HepG2 (cell line): Measurements from ENCODE around the gene ZNF48. TPM values are rescaled to one million over a fixed set of nuclear protein-coding genes. Genes with fewer than 3 reads are reported as not detected.

Experiments
- ATF2 ChIP-seq: sonication (generic); formaldehyde crosslinking; IDR thresholded peaks from 2 replicates; pipeline ENCODE4 v1.4.0; 2020; ENCODE audit warnings: missing genetic modification reagents
- BORCS8-MEF2B ChIP-seq: sonication (generic); formaldehyde crosslinking; IDR thresholded peaks from 2 replicates; pipeline ENCODE4 v1.8.0; 2022; ENCODE audit warnings: mild to moderate bottlenecking, missing genetic modification reagents
- CBFB ChIP-seq: sonication (generic); formaldehyde crosslinking; IDR thresholded peaks from 2 replicates; pipeline ENCODE4 v1.4.0; 2020; ENCODE audit warnings: missing genetic modification reagents
- DBP ChIP-seq: sonication (generic); formaldehyde crosslinking; IDR thresholded peaks from 2 replicates; pipeline ENCODE4 v1.4.0; 2020; ENCODE audit warnings: missing genetic modification reagents; ENCODE audit errors: not compliant biosample characterization
- EZH2 ChIP-seq: conservative IDR thresholded peaks from 2 replicates; pipeline ENCODE4 v1.6.1; 2012; ENCODE audit warnings: mild to moderate bottlenecking, low read depth, low read length, moderate library complexity
- FOXK2 ChIP-seq: fragments of 450-650 bp; IDR thresholded peaks from 2 replicates; pipeline ENCODE4 v1.6.1; 2016
- GPN1 ChIP-seq: sonication (generic); formaldehyde crosslinking; IDR thresholded peaks from 2 replicates; pipeline ENCODE4 v1.5.1; 2020; ENCODE audit warnings: missing genetic modification reagents, borderline replicate concordance
- KLF16 ChIP-seq, 2 experiments: sonication (generic) in 1 of 2; formaldehyde crosslinking in 1 of 2; IDR thresholded peaks; 2 replicates each; pipeline versions ENCODE4 v1.6.1 to v1.8.0; 2016 to 2023; ENCODE audit warnings: missing genetic modification reagents in 2 of 2, missing compliant biosample characterization in 1 of 2
- MAF1 ChIP-seq: sonication (generic); formaldehyde crosslinking; IDR thresholded peaks from 2 replicates; pipeline ENCODE4 v1.5.0; 2020; ENCODE audit warnings: missing genetic modification reagents, borderline replicate concordance
- NFYC ChIP-seq: IDR thresholded peaks from 2 replicates; pipeline ENCODE4 v1.6.1; 2016; ENCODE audit warnings: missing genetic modification reagents, missing compliant biosample characterization
- SOX13 ChIP-seq, 3 experiments: fragments of 450-650 bp in 1 of 3; sonication (generic) in 1 of 3; formaldehyde crosslinking in 1 of 3; IDR thresholded peaks in 2 of 3; conservative IDR thresholded peaks in 1 of 3; 2 replicates each; pipeline versions ENCODE4 v1.5.0 to v1.6.1; 2016 to 2020; ENCODE audit warnings: antibody characterized with exemption in 1 of 3, mild to moderate bottlenecking in 1 of 3, missing compliant biosample characterization in 1 of 3, missing genetic modification reagents in 1 of 3, moderate library complexity in 1 of 3
- SP1 ChIP-seq, 2 experiments: fragments of 450-650 bp in 1 of 2; sonication (generic) in 1 of 2; formaldehyde crosslinking in 1 of 2; IDR thresholded peaks; 2 replicates each; pipeline versions ENCODE4 v1.4.0 to v1.6.1; 2016 to 2020; ENCODE audit warnings: missing genetic modification reagents in 1 of 2
- TBP ChIP-seq: sonication (generic); formaldehyde crosslinking; IDR thresholded peaks from 2 replicates; pipeline ENCODE4 v1.5.0; 2020; ENCODE audit warnings: missing genetic modification reagents
- TBX2 ChIP-seq: sonication (generic); formaldehyde crosslinking; IDR thresholded peaks from 2 replicates; pipeline ENCODE4 v1.5.0; 2020; ENCODE audit warnings: missing genetic modification reagents, mild to moderate bottlenecking, borderline replicate concordance
- TGIF2 ChIP-seq: IDR thresholded peaks from 2 replicates; pipeline ENCODE4 v1.6.1; 2016; ENCODE audit warnings: control low read depth, missing compliant biosample characterization
- TMF1 ChIP-seq: sonication (generic); formaldehyde crosslinking; IDR thresholded peaks from 2 replicates; pipeline ENCODE4 v1.8.1; 2022; ENCODE audit warnings: low read depth, missing genetic modification reagents
- ZBTB7A ChIP-seq: sonication (generic); formaldehyde crosslinking; IDR thresholded peaks from 2 replicates; pipeline ENCODE4 v1.8.0; 2022; ENCODE audit warnings: mild to moderate bottlenecking, missing genetic modification reagents
- ZNF879 ChIP-seq: sonication (generic); formaldehyde crosslinking; IDR thresholded peaks from 2 replicates; pipeline ENCODE4 v1.8.1; 2023; ENCODE audit warnings: missing genetic modification reagents
- ZSCAN5A ChIP-seq: sonication (generic); formaldehyde crosslinking; IDR thresholded peaks from 2 replicates; pipeline ENCODE4 v1.8.0; 2022; ENCODE audit warnings: mild to moderate bottlenecking, missing genetic modification reagents, borderline replicate concordance
- ZXDC ChIP-seq: sonication (generic); formaldehyde crosslinking; IDR thresholded peaks from 2 replicates; pipeline ENCODE4 v1.5.0; 2020; ENCODE audit warnings: mild to moderate bottlenecking, missing genetic modification reagents
- polyA plus RNA-seq, 8 experiments: library from polyadenylated mRNA; depleted of rRNA in 3 of 8; stranded (reverse) in 7 of 8; unstranded in 1 of 8; fragments of >200 nt; fragmentation: Illumina TruSeq in 4 of 8; extraction: Trizol in 4 of 8; gene quantifications; 2 replicates each; pipeline versions ENCODE4 v1.2.1 to v1.2.3, GENCODE V29; 2011 to 2016; ENCODE audit warnings: low read depth in 4 of 8, missing spikeins in 1 of 8, mixed read lengths in 1 of 8; ENCODE audit not compliant: insufficient read depth in 1 of 8
- total RNA-seq, 5 experiments: library from RNA; depleted of rRNA; stranded (reverse); fragments of >200 nt; fragmentation: Illumina TruSeq; extraction: Trizol; gene quantifications; 2 replicates each; pipeline ENCODE4 v1.2.3, GENCODE V29; 2016; ENCODE audit warnings: low read depth in 1 of 5

The ZNF48 gene
- total and polyA plus RNA-seq, 2 of the 13 experiments (the other 11 are each of a cell fraction or from before 2014, with no cell fraction given): 9.9 to 12.3 TPM

GRCh38 chr16:30370456-30371247, 24.6 kb upstream of the ZNF48 start, which contains the start of gene TBC1D10B (continued):
- TF ChIP-seq TBP (CRISPR knock-in tag) (no peak), TBX2 (CRISPR knock-in tag) (no peak; the same call in 1 of the 2 replicates), CBFB (CRISPR knock-in tag) (no peak; the same call in 1 of the 2 replicates), EZH2 (no peak), ZXDC (CRISPR knock-in tag) (no peak), MAF1 (CRISPR knock-in tag) (no peak), GPN1 (CRISPR knock-in tag) (no peak), ZSCAN5A (CRISPR knock-in tag) (no peak), ATF2 (CRISPR knock-in tag) (no peak; the same call in 1 of the 2 replicates), FOXK2 (peak; percentile 44; the same call in 1 of the 2 replicates), TGIF2 (CRISPR knock-in tag) (peak; percentile 95; the same call in 1 of the 2 replicates), SOX13 (IDR thresholded peaks at IDR 0.05) (no peak), SOX13 (CRISPR knock-in tag; conservative IDR thresholded peaks at IDR 0.05 in 1 of 2, IDR thresholded peaks at IDR 0.05 in 1 of 2) (no peak), SP1 (IDR thresholded peaks at IDR 0.05) (peak; percentile 94), SP1 (CRISPR knock-in tag; IDR thresholded peaks at IDR 0.05) (peak; percentile 93), KLF16 (CRISPR knock-in tag; IDR thresholded peaks at IDR 0.05) (peak in 1 of 2 experiments; percentile 50; a peak in 1 of 4 replicates), ZNF879 (CRISPR knock-in tag) (no peak), NFYC (CRISPR knock-in tag) (peak; percentile 90), ZBTB7A (CRISPR knock-in tag) (no peak), BORCS8-MEF2B (CRISPR knock-in tag) (no peak), TMF1 (no peak), DBP (CRISPR knock-in tag) (no peak)
